Measurements from ENCODE around the gene UPF3A.
A peak's percentile ranks its signal among the peaks of the same experiment; 100 is the strongest.

The UPF3A gene

DNA sequence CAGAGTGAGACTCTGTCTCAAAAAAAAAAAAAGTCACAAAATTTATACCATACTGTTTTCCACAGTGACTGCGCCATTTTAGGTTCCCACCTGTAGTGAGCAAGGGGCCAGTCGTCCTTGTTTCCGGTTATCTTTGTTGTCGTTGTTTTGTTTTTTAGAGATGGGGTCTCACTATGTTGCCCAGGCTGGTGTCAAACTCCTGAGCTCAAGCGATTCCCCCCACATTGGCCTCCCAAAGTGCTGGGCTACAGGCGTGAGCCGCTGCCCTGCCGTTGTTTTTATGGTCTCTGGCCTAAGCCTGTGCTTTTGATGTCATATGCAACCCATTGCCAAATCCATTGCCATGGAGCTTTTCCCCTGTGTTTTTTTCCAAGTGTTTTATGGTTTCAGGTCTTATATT lies 3.3 kb downstream of the UPF3A start:
- TF ChIP-seq ZNF112 (tag by site-specific recombination; IDR thresholded peaks at IDR 0.05) (no peak), ZNF121 (tag by site-specific recombination; IDR thresholded peaks at IDR 0.05) (peak; percentile 92), ZNF768 (tag by site-specific recombination; IDR thresholded peaks at IDR 0.05) (no peak), ZBTB8A (tag by site-specific recombination; IDR thresholded peaks at IDR 0.05) (no peak), MZF1 (tag by site-specific recombination; IDR thresholded peaks at IDR 0.05; ENCODE audit: borderline replicate concordance) (peak; percentile 36; the same call in 1 of the 2 replicates), OSR2 (tag by site-specific recombination; IDR thresholded peaks at IDR 0.05) (no peak), ZNF624 (tag by site-specific recombination; IDR thresholded peaks at IDR 0.05) (no peak), ZNF175 (tag by site-specific recombination; IDR thresholded peaks at IDR 0.05) (no peak), SP3 (tag by site-specific recombination; IDR thresholded peaks at IDR 0.05) (no peak), BCL11A (tag by site-specific recombination; IDR thresholded peaks at IDR 0.05; ENCODE audit: low read depth) (no peak), ZSCAN23 (tag by site-specific recombination; IDR thresholded peaks at IDR 0.05) (no peak), SCRT2 (tag by site-specific recombination; IDR thresholded peaks at IDR 0.05) (no peak)
- TF ChIP-seq, protein P1, sequence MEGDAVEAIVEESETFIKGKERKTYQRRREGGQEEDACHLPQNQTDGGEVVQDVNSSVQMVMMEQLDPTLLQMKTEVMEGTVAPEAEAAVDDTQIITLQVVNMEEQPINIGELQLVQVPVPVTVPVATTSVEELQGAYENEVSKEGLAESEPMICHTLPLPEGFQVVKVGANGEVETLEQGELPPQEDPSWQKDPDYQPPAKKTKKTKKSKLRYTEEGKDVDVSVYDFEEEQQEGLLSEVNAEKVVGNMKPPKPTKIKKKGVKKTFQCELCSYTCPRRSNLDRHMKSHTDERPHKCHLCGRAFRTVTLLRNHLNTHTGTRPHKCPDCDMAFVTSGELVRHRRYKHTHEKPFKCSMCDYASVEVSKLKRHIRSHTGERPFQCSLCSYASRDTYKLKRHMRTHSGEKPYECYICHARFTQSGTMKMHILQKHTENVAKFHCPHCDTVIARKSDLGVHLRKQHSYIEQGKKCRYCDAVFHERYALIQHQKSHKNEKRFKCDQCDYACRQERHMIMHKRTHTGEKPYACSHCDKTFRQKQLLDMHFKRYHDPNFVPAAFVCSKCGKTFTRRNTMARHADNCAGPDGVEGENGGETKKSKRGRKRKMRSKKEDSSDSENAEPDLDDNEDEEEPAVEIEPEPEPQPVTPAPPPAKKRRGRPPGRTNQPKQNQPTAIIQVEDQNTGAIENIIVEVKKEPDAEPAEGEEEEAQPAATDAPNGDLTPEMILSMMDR (tag by site-specific recombination; IDR thresholded peaks at IDR 0.05), result no peak
- TF ChIP-seq, protein P2, sequence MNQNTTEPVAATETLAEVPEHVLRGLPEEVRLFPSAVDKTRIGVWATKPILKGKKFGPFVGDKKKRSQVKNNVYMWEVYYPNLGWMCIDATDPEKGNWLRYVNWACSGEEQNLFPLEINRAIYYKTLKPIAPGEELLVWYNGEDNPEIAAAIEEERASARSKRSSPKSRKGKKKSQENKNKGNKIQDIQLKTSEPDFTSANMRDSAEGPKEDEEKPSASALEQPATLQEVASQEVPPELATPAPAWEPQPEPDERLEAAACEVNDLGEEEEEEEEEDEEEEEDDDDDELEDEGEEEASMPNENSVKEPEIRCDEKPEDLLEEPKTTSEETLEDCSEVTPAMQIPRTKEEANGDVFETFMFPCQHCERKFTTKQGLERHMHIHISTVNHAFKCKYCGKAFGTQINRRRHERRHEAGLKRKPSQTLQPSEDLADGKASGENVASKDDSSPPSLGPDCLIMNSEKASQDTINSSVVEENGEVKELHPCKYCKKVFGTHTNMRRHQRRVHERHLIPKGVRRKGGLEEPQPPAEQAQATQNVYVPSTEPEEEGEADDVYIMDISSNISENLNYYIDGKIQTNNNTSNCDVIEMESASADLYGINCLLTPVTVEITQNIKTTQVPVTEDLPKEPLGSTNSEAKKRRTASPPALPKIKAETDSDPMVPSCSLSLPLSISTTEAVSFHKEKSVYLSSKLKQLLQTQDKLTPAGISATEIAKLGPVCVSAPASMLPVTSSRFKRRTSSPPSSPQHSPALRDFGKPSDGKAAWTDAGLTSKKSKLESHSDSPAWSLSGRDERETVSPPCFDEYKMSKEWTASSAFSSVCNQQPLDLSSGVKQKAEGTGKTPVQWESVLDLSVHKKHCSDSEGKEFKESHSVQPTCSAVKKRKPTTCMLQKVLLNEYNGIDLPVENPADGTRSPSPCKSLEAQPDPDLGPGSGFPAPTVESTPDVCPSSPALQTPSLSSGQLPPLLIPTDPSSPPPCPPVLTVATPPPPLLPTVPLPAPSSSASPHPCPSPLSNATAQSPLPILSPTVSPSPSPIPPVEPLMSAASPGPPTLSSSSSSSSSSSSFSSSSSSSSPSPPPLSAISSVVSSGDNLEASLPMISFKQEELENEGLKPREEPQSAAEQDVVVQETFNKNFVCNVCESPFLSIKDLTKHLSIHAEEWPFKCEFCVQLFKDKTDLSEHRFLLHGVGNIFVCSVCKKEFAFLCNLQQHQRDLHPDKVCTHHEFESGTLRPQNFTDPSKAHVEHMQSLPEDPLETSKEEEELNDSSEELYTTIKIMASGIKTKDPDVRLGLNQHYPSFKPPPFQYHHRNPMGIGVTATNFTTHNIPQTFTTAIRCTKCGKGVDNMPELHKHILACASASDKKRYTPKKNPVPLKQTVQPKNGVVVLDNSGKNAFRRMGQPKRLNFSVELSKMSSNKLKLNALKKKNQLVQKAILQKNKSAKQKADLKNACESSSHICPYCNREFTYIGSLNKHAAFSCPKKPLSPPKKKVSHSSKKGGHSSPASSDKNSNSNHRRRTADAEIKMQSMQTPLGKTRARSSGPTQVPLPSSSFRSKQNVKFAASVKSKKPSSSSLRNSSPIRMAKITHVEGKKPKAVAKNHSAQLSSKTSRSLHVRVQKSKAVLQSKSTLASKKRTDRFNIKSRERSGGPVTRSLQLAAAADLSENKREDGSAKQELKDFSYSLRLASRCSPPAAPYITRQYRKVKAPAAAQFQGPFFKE (tag by site-specific recombination; IDR thresholded peaks at IDR 0.05; ENCODE audit: borderline replicate concordance), result no peak
- TF ChIP-seq, protein P3, sequence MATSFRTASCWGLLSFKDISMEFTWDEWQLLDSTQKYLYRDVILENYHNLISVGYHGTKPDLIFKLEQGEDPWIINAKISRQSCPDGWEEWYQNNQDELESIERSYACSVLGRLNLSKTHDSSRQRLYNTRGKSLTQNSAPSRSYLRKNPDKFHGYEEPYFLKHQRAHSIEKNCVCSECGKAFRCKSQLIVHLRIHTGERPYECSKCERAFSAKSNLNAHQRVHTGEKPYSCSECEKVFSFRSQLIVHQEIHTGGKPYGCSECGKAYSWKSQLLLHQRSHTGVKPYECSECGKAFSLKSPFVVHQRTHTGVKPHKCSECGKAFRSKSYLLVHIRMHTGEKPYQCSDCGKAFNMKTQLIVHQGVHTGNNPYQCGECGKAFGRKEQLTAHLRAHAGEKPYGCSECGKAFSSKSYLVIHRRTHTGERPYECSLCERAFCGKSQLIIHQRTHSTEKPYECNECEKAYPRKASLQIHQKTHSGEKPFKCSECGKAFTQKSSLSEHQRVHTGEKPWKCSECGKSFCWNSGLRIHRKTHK (tag by site-specific recombination; IDR thresholded peaks at IDR 0.05), result no peak
- TF ChIP-seq, protein P4, sequence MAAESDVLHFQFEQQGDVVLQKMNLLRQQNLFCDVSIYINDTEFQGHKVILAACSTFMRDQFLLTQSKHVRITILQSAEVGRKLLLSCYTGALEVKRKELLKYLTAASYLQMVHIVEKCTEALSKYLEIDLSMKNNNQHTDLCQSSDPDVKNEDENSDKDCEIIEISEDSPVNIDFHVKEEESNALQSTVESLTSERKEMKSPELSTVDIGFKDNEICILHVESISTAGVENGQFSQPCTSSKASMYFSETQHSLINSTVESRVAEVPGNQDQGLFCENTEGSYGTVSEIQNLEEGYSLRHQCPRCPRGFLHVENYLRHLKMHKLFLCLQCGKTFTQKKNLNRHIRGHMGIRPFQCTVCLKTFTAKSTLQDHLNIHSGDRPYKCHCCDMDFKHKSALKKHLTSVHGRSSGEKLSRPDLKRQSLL (tag by site-specific recombination; IDR thresholded peaks at IDR 0.05), result no peak
- ChIA-PET CTCF (interaction anchor here (0.6 kb wide), 1 partner anchor 255 kb away, joined by 4 read pairs; no protein-coding TSS in a partner anchor), POLR2A (no interaction called here)
- Histone ChIP-seq H3K4me3 (ENCODE audit: low read depth, low read length) (no peak overlapping the region), H3K4me1 (ENCODE audit: control insufficient read depth, insufficient read depth, low read length) (no peaks in the 10 kb centered on the region), H3K9me3 (ENCODE audit: control insufficient read depth, insufficient read depth, low read depth, low read length) (no peaks in the 10 kb centered on the region), H3K27ac (ENCODE audit: extremely low read depth, low read depth, low read length) (no peak overlapping the region), H3K36me3 (ENCODE audit: control insufficient read depth in 2 of 2, insufficient read depth in 1 of 2, low read length in 2 of 2) (peaks cover 10 to 42% of the 10 kb centered on the region in 2 experiments; a peak in 2 of 3 replicates)
